GM21619 (cell line): ENCODE results near the gene PHPT1.
"Not testable (repeated sequence)": the region's sequence is repeated elsewhere in the genome, so short reads cannot be mapped to it uniquely, and the experiment has no call there.

Experiments
- ATAC-seq: cut with Tn5 transposase; IDR thresholded peaks from one replicate; pipeline ENCODE4 v1.9.1; 2021; ENCODE audit not compliant: unreplicated experiment

PHPT1 gene

GRCh38 chr9:136823136-136824046 is 25.8 kb upstream of the PHPT1 start:
- no peak for ATAC-seq

- no peak for ATAC-seq
Observed at GRCh38 chr9:136824496-136825225, 24.5 kb upstream of the PHPT1 start.

- ATAC-seq: no peak
Observed at GRCh38 chr9:136825295-136826187, 23.7 kb upstream of the PHPT1 start.

- no peak for ATAC-seq
Observed at GRCh38 chr9:136826188-136826541, 23.0 kb upstream of the PHPT1 start.

GRCh38 chr9:136826703-136827582 is 22.3 kb upstream of the PHPT1 start:
- ATAC-seq: no peak

- no peak for ATAC-seq
Observed at GRCh38 chr9:136827794-136828473, 21.3 kb upstream of the PHPT1 start.

GRCh38 chr9:136828474-136829140 is 20.6 kb upstream of the PHPT1 start:
- ATAC-seq: no peak

GRCh38 chr9:136829412-136829811 is 19.8 kb upstream of the PHPT1 start:
- ATAC-seq: no peak

- ATAC-seq: no peak
Observed at GRCh38 chr9:136829981-136830885, 19.0 kb upstream of the PHPT1 start.

GRCh38 chr9:136831002-136831719 is 18.0 kb upstream of the PHPT1 start:
- ATAC-seq: no peak

- no peak for ATAC-seq
Observed at GRCh38 chr9:136831720-136832104, 17.5 kb upstream of the PHPT1 start.

GRCh38 chr9:136832581-136832980 is 16.6 kb upstream of the PHPT1 start:
- ATAC-seq: no peak

- not testable (repeated sequence) for ATAC-seq
Observed at GRCh38 chr9:136833381-136834048, 15.7 kb upstream of the PHPT1 start.

GRCh38 chr9:136835162-136835931 is 13.9 kb upstream of the PHPT1 start:
- no peak for ATAC-seq

- no peak for ATAC-seq
Observed at GRCh38 chr9:136835932-136836904, 13.0 kb upstream of the PHPT1 start.
